Right kidney (tissue), 9 donors: ENCODE measurements around the gene PDCD10.
A peak's percentile ranks its signal among the peaks of the same experiment; 100 is the strongest.

Source experiments
- DNase-seq: peaks from one replicate; pipeline ENCODE4 v3.0.0-alpha.2; 2016
- long read RNA-seq, 8 donors: transcript quantifications; one replicate each; lab custom pipeline, GENCODE V29; 2026

Gene PDCD10
- long read RNA-seq, donor 1, transcript PDCD10-218 (8 exons, 1,276 nt): major isoform, 28 of 64 reads
- long read RNA-seq, donor 1, transcript PDCD10-208 (9 exons, 1,360 nt): minor isoform, 10 of 64 reads
- long read RNA-seq, donor 1, transcript PDCD10-211 (3 exons, 674 nt): minor isoform, 6 of 64 reads
- long read RNA-seq, donor 1, partial matches to known transcripts: 20 of 64 reads
- long read RNA-seq, donor 1, other reads (novel, unspliced or antisense): 0 of 64 reads
- long read RNA-seq, donor 2, transcript PDCD10-218 (8 exons, 1,276 nt): major isoform, 34 of 39 reads
- long read RNA-seq, donor 2, transcript PDCD10-208 (9 exons, 1,360 nt): minor isoform, 5 of 39 reads
- long read RNA-seq, donor 2, partial matches to known transcripts: 0 of 39 reads
- long read RNA-seq, donor 2, other reads (novel, unspliced or antisense): 0 of 39 reads
- long read RNA-seq, donor 3, transcript PDCD10-208 (9 exons, 1,360 nt): minor isoform, 5 of 14 reads
- long read RNA-seq, donor 3, transcript PDCD10-218 (8 exons, 1,276 nt): major isoform, 8 of 14 reads
- long read RNA-seq, donor 3, partial matches to known transcripts: 0 of 14 reads
- long read RNA-seq, donor 3, other reads (novel, unspliced or antisense): 0 of 14 reads
- long read RNA-seq, donor 4, transcript PDCD10-218 (8 exons, 1,276 nt): major isoform, 6 of 19 reads
- long read RNA-seq, donor 4, partial matches to known transcripts: 6 of 19 reads
- long read RNA-seq, donor 4, other reads (novel, unspliced or antisense): 0 of 19 reads
- long read RNA-seq, donor 5, transcript PDCD10-218 (8 exons, 1,276 nt): major isoform, 29 of 42 reads
- long read RNA-seq, donor 5, transcript PDCD10-208 (9 exons, 1,360 nt): minor isoform, 7 of 42 reads
- long read RNA-seq, donor 5, partial matches to known transcripts: 5 of 42 reads
- long read RNA-seq, donor 5, other reads (novel, unspliced or antisense): 0 of 42 reads
- long read RNA-seq, donor 6, transcript PDCD10-208 (9 exons, 1,360 nt): minor isoform, 11 of 36 reads
- long read RNA-seq, donor 6, transcript PDCD10-218 (8 exons, 1,276 nt): major isoform, 18 of 36 reads
- long read RNA-seq, donor 6, partial matches to known transcripts: 6 of 36 reads
- long read RNA-seq, donor 6, other reads (novel, unspliced or antisense): 0 of 36 reads
- long read RNA-seq, donor 7, transcript PDCD10-208 (9 exons, 1,360 nt): minor isoform, 6 of 64 reads
- long read RNA-seq, donor 7, transcript PDCD10-218 (8 exons, 1,276 nt): major isoform, 41 of 64 reads
- long read RNA-seq, donor 7, partial matches to known transcripts: 16 of 64 reads
- long read RNA-seq, donor 7, other reads (novel, unspliced or antisense): 0 of 64 reads
- long read RNA-seq, donor 8, transcript PDCD10-218 (8 exons, 1,276 nt): major isoform, 20 of 35 reads
- long read RNA-seq, donor 8, transcript PDCD10-208 (9 exons, 1,360 nt): minor isoform, 7 of 35 reads
- long read RNA-seq, donor 8, partial matches to known transcripts: 6 of 35 reads
- long read RNA-seq, donor 8, other reads (novel, unspliced or antisense): 0 of 35 reads

GRCh38 chr3:167734498-167735232 lies at the start of gene PDCD10:
TSS of gene PDCD10 (minus strand) at chr3:167734892. CDS start at chr3:167720157, 14,735 bp downstream.
- DNase-seq: peak; percentile 95

GRCh38 chr3:167783781-167784180 lies 49.1 kb upstream of the PDCD10 start:
- DNase-seq: no peak

- no peak for DNase-seq
These were observed 45.7 kb upstream of the PDCD10 start for GRCh38 chr3:167780214-167780883.

GRCh38 chr3:167777356-167777755 lies 42.7 kb upstream of the PDCD10 start:
- no peak for DNase-seq

- no peak for DNase-seq
These were observed 41.5 kb upstream of the PDCD10 start for GRCh38 chr3:167776066-167776685.

- DNase-seq: no peak
These were observed 38.9 kb upstream of the PDCD10 start for GRCh38 chr3:167773584-167773983.

- no peak for DNase-seq
These were observed 38.3 kb upstream of the PDCD10 start for GRCh38 chr3:167772992-167773391.

- no peak for DNase-seq
These were observed 27.6 kb upstream of the PDCD10 start for GRCh38 chr3:167762296-167762695.

- DNase-seq: no peak
These were observed 26.6 kb upstream of the PDCD10 start for GRCh38 chr3:167761302-167761701.

GRCh38 chr3:167754049-167754448 lies 19.4 kb upstream of the PDCD10 start:
- no peak for DNase-seq

- DNase-seq: no peak
These were observed 15.7 kb upstream of the PDCD10 start for GRCh38 chr3:167750272-167750971.

GRCh38 chr3:167749728-167750127 lies 15.0 kb upstream of the PDCD10 start:
- no peak for DNase-seq

- DNase-seq: no peak
These were observed 14.5 kb upstream of the PDCD10 start for GRCh38 chr3:167749209-167749608.

- no peak for DNase-seq
These were observed 9.1 kb upstream of the PDCD10 start for GRCh38 chr3:167743799-167744198.

GRCh38 chr3:167742338-167742737 lies 7.6 kb upstream of the PDCD10 start:
- no peak for DNase-seq

GRCh38 chr3:167740961-167741587 lies 6.4 kb upstream of the PDCD10 start:
- no peak for DNase-seq

- no peak for DNase-seq
These were observed 4.6 kb upstream of the PDCD10 start for GRCh38 chr3:167739190-167739810.

GRCh38 chr3:167738037-167738436 lies 3.3 kb upstream of the PDCD10 start:
- no peak for DNase-seq
